ENCODE results near the gene LRRC1.

DNA sequence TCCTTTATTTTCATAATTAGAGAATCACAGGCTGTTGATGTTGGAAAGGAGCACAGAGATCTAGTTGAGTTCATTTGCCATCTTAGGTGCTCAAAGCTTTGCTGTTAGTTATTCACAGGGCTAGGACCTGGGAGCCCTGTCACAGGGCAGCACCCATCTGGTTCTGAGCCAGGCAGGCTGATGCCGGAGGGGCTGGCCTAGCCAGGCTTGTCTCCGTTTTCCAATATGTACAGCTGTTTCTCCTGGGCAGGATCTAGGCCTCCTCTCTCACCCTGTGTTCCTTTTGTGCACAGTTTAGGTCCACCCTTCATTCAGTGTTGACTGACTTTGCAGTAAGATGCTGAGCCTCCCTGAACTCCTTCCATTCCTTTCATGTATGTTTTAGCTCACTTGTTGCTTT, 33.4 kb downstream of the LRRC1 start:
- TF ChIP-seq POLR2A (IDR thresholded peaks at IDR 0.05), result no peak
- TF ChIP-seq, protein P1, sequence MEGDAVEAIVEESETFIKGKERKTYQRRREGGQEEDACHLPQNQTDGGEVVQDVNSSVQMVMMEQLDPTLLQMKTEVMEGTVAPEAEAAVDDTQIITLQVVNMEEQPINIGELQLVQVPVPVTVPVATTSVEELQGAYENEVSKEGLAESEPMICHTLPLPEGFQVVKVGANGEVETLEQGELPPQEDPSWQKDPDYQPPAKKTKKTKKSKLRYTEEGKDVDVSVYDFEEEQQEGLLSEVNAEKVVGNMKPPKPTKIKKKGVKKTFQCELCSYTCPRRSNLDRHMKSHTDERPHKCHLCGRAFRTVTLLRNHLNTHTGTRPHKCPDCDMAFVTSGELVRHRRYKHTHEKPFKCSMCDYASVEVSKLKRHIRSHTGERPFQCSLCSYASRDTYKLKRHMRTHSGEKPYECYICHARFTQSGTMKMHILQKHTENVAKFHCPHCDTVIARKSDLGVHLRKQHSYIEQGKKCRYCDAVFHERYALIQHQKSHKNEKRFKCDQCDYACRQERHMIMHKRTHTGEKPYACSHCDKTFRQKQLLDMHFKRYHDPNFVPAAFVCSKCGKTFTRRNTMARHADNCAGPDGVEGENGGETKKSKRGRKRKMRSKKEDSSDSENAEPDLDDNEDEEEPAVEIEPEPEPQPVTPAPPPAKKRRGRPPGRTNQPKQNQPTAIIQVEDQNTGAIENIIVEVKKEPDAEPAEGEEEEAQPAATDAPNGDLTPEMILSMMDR (IDR thresholded peaks at IDR 0.05), result no peak
